ENCODE results near the gene FBP2.

DNA sequence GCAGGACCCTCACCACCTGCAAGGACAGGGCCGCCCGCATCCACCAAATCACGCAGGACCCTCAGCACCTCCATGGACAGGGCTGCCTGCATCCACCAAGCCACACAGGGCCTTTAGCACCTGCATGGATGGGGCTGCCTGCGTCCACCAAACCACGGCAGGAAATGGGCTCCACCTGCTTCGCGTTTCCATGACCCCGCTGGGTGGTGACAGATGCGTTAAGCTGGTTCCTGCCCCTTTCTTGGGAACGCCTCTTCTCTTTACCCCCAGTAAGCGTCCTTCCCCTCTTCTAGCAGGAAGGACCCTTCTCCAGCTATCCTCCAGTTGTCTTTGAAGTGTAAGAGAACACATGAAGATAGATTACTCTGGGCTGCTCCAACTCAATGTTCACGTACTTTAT is 32.2 kb upstream of the FBP2 start:
- TF ChIP-seq, protein P1, sequence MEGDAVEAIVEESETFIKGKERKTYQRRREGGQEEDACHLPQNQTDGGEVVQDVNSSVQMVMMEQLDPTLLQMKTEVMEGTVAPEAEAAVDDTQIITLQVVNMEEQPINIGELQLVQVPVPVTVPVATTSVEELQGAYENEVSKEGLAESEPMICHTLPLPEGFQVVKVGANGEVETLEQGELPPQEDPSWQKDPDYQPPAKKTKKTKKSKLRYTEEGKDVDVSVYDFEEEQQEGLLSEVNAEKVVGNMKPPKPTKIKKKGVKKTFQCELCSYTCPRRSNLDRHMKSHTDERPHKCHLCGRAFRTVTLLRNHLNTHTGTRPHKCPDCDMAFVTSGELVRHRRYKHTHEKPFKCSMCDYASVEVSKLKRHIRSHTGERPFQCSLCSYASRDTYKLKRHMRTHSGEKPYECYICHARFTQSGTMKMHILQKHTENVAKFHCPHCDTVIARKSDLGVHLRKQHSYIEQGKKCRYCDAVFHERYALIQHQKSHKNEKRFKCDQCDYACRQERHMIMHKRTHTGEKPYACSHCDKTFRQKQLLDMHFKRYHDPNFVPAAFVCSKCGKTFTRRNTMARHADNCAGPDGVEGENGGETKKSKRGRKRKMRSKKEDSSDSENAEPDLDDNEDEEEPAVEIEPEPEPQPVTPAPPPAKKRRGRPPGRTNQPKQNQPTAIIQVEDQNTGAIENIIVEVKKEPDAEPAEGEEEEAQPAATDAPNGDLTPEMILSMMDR (IDR thresholded peaks at IDR 0.05 in 4 of 5, conservative IDR thresholded peaks at IDR 0.05 in 1 of 5), result no peak
- TF ChIP-seq POLR2A (IDR thresholded peaks at IDR 0.05), result no peak
